Measurements from ENCODE around the gene DEFB112.

The DEFB112 gene

GRCh38 chr6:49995278-49995677 lies 54.5 kb downstream of the DEFB112 start:
- no peak for TF ChIP-seq CTCF (IDR thresholded peaks at IDR 0.05)
